IMR-90 (cell line): ENCODE measurements around the gene MYO9A. TPM values are rescaled to one million over a fixed set of nuclear protein-coding genes. Genes with fewer than 3 reads are reported as not detected.

ENCODE experiments used
- ATAC-seq: fragments of 200-7000 bp; cut with Tn5 transposase; 2 replicates; pipeline ENCODE4 v1.9.1; 2020; ENCODE audit warnings: low read depth, mild to moderate bottlenecking, moderate library complexity
- BruUV-seq: library from RNA; stranded (reverse); fragments of 400-500 nt; replicated peaks from 2 replicates; lab custom pipeline; 2021; lab: Mats Ljungman, UMichigan
- CTCF ChIA-PET: fragments of 300-600 bp; formaldehyde crosslinking; extraction: SDS; loops from one replicate; lab custom pipeline; 2021; ENCODE audit warnings: antibody characterized with exemption; lab: Yijun Ruan, JAX
- POLR2A ChIA-PET: fragments of 300-600 bp; sonication (Branson Sonifier 250); formaldehyde crosslinking; loops from one replicate; lab custom pipeline; 2022; ENCODE audit warnings: antibody characterized with exemption; ENCODE audit not compliant: unreplicated experiment; lab: Charles Lee
- DNase-seq: peaks from one replicate; pipeline ENCODE4 v3.0.0; 2013
- H2AFZ ChIP-seq: replicated peaks from 2 replicates; pipeline ENCODE3; 2013; ENCODE audit warnings: low read length, mild to moderate bottlenecking; ENCODE audit not compliant: poor library complexity
- H2AK5ac ChIP-seq: 2 replicates; pipeline ENCODE4 v1.6.1; 2013; ENCODE audit warnings: low read depth, low read length, inconsistent platforms
- H2AK9ac ChIP-seq: replicated peaks from 2 replicates; pipeline ENCODE3; 2013; ENCODE audit warnings: mild to moderate bottlenecking, low read depth, low read length, moderate library complexity; ENCODE audit not compliant: poor library complexity
- H2BK120ac ChIP-seq: 2 replicates; pipeline ENCODE4 v1.6.1; 2013; ENCODE audit warnings: low read depth, low read length, inconsistent platforms
- H2BK15ac ChIP-seq: 3 replicates; pipeline ENCODE4 v1.6.1; 2013; ENCODE audit warnings: low read depth, low read length, inconsistent platforms
- H2BK20ac ChIP-seq: 2 replicates; pipeline ENCODE4 v1.6.1; 2013; ENCODE audit warnings: low read depth, mild to moderate bottlenecking, inconsistent platforms, low read length, moderate library complexity
- H2BK5ac ChIP-seq: 2 replicates; pipeline ENCODE4 v1.6.1; 2013; ENCODE audit warnings: mild to moderate bottlenecking, low read depth, low read length, inconsistent platforms; ENCODE audit not compliant: poor library complexity, severe bottlenecking
- H3K14ac ChIP-seq: replicated peaks from 2 replicates; pipeline ENCODE4 v1.6.1; 2013; ENCODE audit warnings: low read depth, low read length, inconsistent platforms
- H3K18ac ChIP-seq: 2 replicates; pipeline ENCODE4 v1.6.1; 2013; ENCODE audit warnings: low read depth, low read length, control low read depth
- H3K23ac ChIP-seq: 2 replicates; pipeline ENCODE4 v1.6.1; 2013; ENCODE audit warnings: low read depth, low read length, inconsistent platforms
- H3K27ac ChIP-seq: 2 replicates; pipeline ENCODE4 v1.5.1; 2013; ENCODE audit warnings: mild to moderate bottlenecking, control low read depth, low read length; ENCODE audit not compliant: insufficient read depth
- H3K27me3 ChIP-seq: 2 replicates; pipeline ENCODE4 v1.6.1; 2013; ENCODE audit warnings: low read length; ENCODE audit not compliant: control insufficient read depth, insufficient read depth
- H3K36me3 ChIP-seq: 2 replicates; pipeline ENCODE4 v1.6.1; 2013; ENCODE audit warnings: low read length, mixed read lengths; ENCODE audit not compliant: control insufficient read depth, insufficient read depth
- H3K4ac ChIP-seq: 2 replicates; pipeline ENCODE4 v1.6.1; 2013; ENCODE audit warnings: low read depth, low read length, inconsistent platforms
- H3K4me1 ChIP-seq: 2 replicates; pipeline ENCODE4 v1.6.1; 2013; ENCODE audit warnings: low read length, mixed read lengths; ENCODE audit not compliant: control insufficient read depth, insufficient read depth
- H3K4me2 ChIP-seq: 2 replicates; pipeline ENCODE4 v1.6.1; 2013; ENCODE audit warnings: low read depth, mild to moderate bottlenecking, control low read depth, low read length, moderate library complexity
- H3K4me3 ChIP-seq: 2 replicates; pipeline ENCODE4 v1.5.1; 2013; ENCODE audit warnings: low read depth, mild to moderate bottlenecking, control low read depth, low read length, moderate library complexity; ENCODE audit not compliant: insufficient read depth
- H3K56ac ChIP-seq: 2 replicates; pipeline ENCODE4 v1.6.1; 2013; ENCODE audit warnings: low read length, inconsistent platforms; ENCODE audit not compliant: insufficient read depth; ENCODE audit errors: extremely low read depth
- H3K79me1 ChIP-seq, 2 experiments: 2 replicates each; pipeline ENCODE4 v1.6.1; 2013; ENCODE audit warnings: low read length in 2 of 2, inconsistent platforms in 1 of 2, low read depth in 1 of 2
- H3K9ac ChIP-seq: 2 replicates; pipeline ENCODE4 v1.6.1; 2013; ENCODE audit warnings: low read depth, low read length, control low read depth
- H3K9me1 ChIP-seq: 2 replicates; pipeline ENCODE4 v1.6.1; 2013; ENCODE audit warnings: low read length, inconsistent platforms; ENCODE audit not compliant: insufficient read depth
- H3K9me3 ChIP-seq: 2 replicates; pipeline ENCODE4 v1.6.1; 2013; ENCODE audit warnings: low read length; ENCODE audit not compliant: control insufficient read depth, insufficient read depth
- H4K20me1 ChIP-seq: 2 replicates; pipeline ENCODE4 v1.6.1; 2013; ENCODE audit warnings: low read length, inconsistent platforms; ENCODE audit not compliant: insufficient read depth
- H4K5ac ChIP-seq: 2 replicates; pipeline ENCODE4 v1.6.1; 2013; ENCODE audit warnings: mild to moderate bottlenecking, low read depth, low read length, control low read depth
- H4K8ac ChIP-seq, 2 experiments: 2 replicates each; pipeline ENCODE4 v1.6.1; 2013; ENCODE audit warnings: low read depth in 2 of 2, low read length in 2 of 2, control low read depth in 1 of 2, inconsistent platforms in 1 of 2
- H4K91ac ChIP-seq: 2 replicates; pipeline ENCODE4 v1.6.1; 2013; ENCODE audit warnings: low read depth, low read length, inconsistent platforms; ENCODE audit not compliant: insufficient read depth
- BHLHE40 ChIP-seq: fragments of 150-350 bp; IDR thresholded peaks from 2 replicates; pipeline ENCODE4 v1.6.1; 2016; ENCODE audit warnings: mild to moderate bottlenecking, low read depth, low read length
- CEBPB ChIP-seq: IDR thresholded peaks from 2 replicates; pipeline ENCODE4 v1.6.1; 2012; ENCODE audit warnings: low read depth, low read length, improper control_type of control experiment
- CHD1 ChIP-seq: IDR thresholded peaks from 2 replicates; pipeline ENCODE4 v1.6.1; 2012; ENCODE audit warnings: low read depth, low read length, improper control_type of control experiment
- FOS ChIP-seq: fragments of 150-350 bp; IDR thresholded peaks from 2 replicates; pipeline ENCODE4 v1.6.1; 2016; ENCODE audit warnings: low read depth, low read length
- MAFK ChIP-seq: IDR thresholded peaks from 2 replicates; pipeline ENCODE4 v1.6.1; 2012; ENCODE audit warnings: low read depth, low read length, improper control_type of control experiment
- MAZ ChIP-seq: IDR thresholded peaks from 2 replicates; pipeline ENCODE4 v1.6.1; 2012; ENCODE audit warnings: low read depth, mild to moderate bottlenecking, low read length, improper control_type of control experiment, moderate library complexity, borderline replicate concordance
- MXI1 ChIP-seq: IDR thresholded peaks from 2 replicates; pipeline ENCODE4 v1.6.1; 2012; ENCODE audit warnings: low read depth, mild to moderate bottlenecking, low read length, moderate library complexity, borderline replicate concordance
- NFE2L2 ChIP-seq: fragments of 150-350 bp; IDR thresholded peaks from 2 replicates; pipeline ENCODE4 v1.6.1; 2016; ENCODE audit warnings: low read depth, mild to moderate bottlenecking, low read length
- POLR2A ChIP-seq: IDR thresholded peaks from 2 replicates; pipeline ENCODE4 v1.6.1; 2012; ENCODE audit warnings: mild to moderate bottlenecking, low read depth, low read length
- RAD21 ChIP-seq: IDR thresholded peaks from 2 replicates; pipeline ENCODE4 v1.6.1; 2012; ENCODE audit warnings: low read length, improper control_type of control experiment
- RCOR1 ChIP-seq: IDR thresholded peaks from 2 replicates; pipeline ENCODE4 v1.6.1; 2012; ENCODE audit warnings: mild to moderate bottlenecking, low read length, improper control_type of control experiment; ENCODE audit not compliant: insufficient replicate concordance
- RFX5 ChIP-seq: IDR thresholded peaks from 2 replicates; pipeline ENCODE4 v1.8.0; 2012; ENCODE audit warnings: low read depth, mild to moderate bottlenecking, low read length, moderate library complexity
- WGBS, 2 experiments: methylation state at CpG; one replicate each; pipeline versions ENCODE4 v1.1.5 to v1.1.7; 2013; ENCODE audit warnings: missing lambda C conversion rate in 2 of 2; ENCODE audit not compliant: insufficient read length in 1 of 2; ENCODE audit errors: extremely low coverage in 2 of 2; 5-methylcytosine and 5-hydroxymethylcytosine counted together
- dilution Hi-C: fragments of 300-500 bp; cut with HindIII; formaldehyde crosslinking; loops from one replicate; pipeline ENCODE4 v1.14.3; 2018; ENCODE audit warnings: low sequenced_read_pairs; ENCODE audit not compliant: unreplicated experiment
- in situ Hi-C: fragments of 300-500 bp; cut with MboI; formaldehyde crosslinking; loops from 3 replicates; pipeline ENCODE4 v1.14.3; 2019; ENCODE audit warnings: low sequenced_read_pairs, inconsistent platforms, mixed read lengths
- intact Hi-C: fragments of 100-400 bp; cut with micrococcal nuclease; formaldehyde crosslinking; loops from 2 replicates; pipeline ENCODE4 v1.10.0; 2022
- polyA plus RNA-seq, 3 experiments: library from polyadenylated mRNA; depleted of rRNA; stranded (reverse); fragments of >200 nt; gene quantifications; 2 replicates each; pipeline ENCODE4 v1.2.3, GENCODE V29; 2012; ENCODE audit warnings: low replicate concordance in 1 of 3
- total RNA-seq: library from RNA; depleted of rRNA; stranded (reverse); fragments of >200 nt; gene quantifications from 2 replicates; pipeline ENCODE4 v1.2.3, GENCODE V29; 2012
- TF ChIP-seq, protein P1 (sequence below): fragments of 150-350 bp; IDR thresholded peaks from 2 replicates; pipeline ENCODE4 v1.6.1; 2017; ENCODE audit warnings: mild to moderate bottlenecking, antibody characterized with exemption, low read length, low read depth
- TF ChIP-seq, protein P2 (sequence below): fragments of 150-350 bp; IDR thresholded peaks from 2 replicates; pipeline ENCODE4 v1.6.1; 2016; ENCODE audit warnings: low read depth, mild to moderate bottlenecking, low read length, moderate library complexity, borderline replicate concordance

Gene MYO9A
- total and polyA plus RNA-seq, 2 of the 4 experiments (the other 2 are of a cell fraction): 6.0 to 49.5 TPM

DNA sequence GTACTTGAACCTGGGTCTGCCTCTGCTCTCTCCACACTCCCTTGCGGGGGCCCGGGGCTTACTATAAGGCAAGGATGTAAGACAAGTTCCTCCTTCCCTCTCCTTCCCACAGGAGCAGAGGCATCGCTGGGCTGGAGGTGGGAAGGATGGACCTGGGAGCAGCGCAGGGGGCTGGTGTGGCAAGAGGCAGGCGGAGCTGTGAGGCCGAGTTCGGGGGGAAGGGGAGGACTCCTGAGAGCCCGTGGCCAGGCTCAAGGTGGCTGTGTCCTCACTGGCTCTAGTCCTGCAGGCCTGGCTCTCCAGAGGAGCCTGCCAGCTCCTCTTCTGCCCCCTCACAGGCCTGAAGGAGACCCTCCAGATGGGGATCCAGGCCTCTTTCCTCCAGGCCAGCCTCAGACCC, 308.6 kb downstream of the MYO9A start:
- no peak for TF ChIP-seq RFX5
- no peak for TF ChIP-seq RAD21
- TF ChIP-seq NFE2L2: no peak
- TF ChIP-seq, protein P1, sequence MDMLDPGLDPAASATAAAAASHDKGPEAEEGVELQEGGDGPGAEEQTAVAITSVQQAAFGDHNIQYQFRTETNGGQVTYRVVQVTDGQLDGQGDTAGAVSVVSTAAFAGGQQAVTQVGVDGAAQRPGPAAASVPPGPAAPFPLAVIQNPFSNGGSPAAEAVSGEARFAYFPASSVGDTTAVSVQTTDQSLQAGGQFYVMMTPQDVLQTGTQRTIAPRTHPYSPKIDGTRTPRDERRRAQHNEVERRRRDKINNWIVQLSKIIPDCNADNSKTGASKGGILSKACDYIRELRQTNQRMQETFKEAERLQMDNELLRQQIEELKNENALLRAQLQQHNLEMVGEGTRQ: no peak
- TF ChIP-seq CEBPB: no peak
- TF ChIP-seq, protein P2, sequence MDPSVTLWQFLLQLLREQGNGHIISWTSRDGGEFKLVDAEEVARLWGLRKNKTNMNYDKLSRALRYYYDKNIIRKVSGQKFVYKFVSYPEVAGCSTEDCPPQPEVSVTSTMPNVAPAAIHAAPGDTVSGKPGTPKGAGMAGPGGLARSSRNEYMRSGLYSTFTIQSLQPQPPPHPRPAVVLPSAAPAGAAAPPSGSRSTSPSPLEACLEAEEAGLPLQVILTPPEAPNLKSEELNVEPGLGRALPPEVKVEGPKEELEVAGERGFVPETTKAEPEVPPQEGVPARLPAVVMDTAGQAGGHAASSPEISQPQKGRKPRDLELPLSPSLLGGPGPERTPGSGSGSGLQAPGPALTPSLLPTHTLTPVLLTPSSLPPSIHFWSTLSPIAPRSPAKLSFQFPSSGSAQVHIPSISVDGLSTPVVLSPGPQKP: no peak
- TF ChIP-seq MAZ: no peak
- TF ChIP-seq POLR2A: no peak
- no peak for TF ChIP-seq MXI1
- no peak for TF ChIP-seq CHD1
- no peak for TF ChIP-seq RCOR1
- TF ChIP-seq BHLHE40: no peak
- TF ChIP-seq MAFK: no peak
- TF ChIP-seq FOS: no peak
- no peak overlapping the region for H3K4ac ChIP-seq
- H4K91ac ChIP-seq: no peak overlapping the region
- H2BK15ac ChIP-seq: no peak overlapping the region
- H3K56ac ChIP-seq: no peak overlapping the region
- H3K9me3 ChIP-seq: no peaks in the 10 kb centered on the region
- H2AK5ac ChIP-seq: no peak overlapping the region
- ChIA-PET CTCF (no interaction called here), POLR2A (no interaction called here)
- dilution Hi-C loops (no loop called here), intact Hi-C loops (loop anchor here (10.0 kb wide), 1 partner anchor 915 kb away; the partner anchor contains the start of genes LRRC49 and THAP10), in situ Hi-C loops (loop anchor here (5.0 to 10.0 kb wide), 3 partner anchors 362 to 835 kb away; no protein-coding TSS in a partner anchor)
- H3K9me1 ChIP-seq: peaks cover 5% of the 10 kb centered on the region; the same call in 1 of the 2 replicates
- no peak overlapping the region for H3K9ac ChIP-seq
- no peak overlapping the region for H3K27ac ChIP-seq
- H3K36me3 ChIP-seq: no peaks in the 10 kb centered on the region
- ATAC-seq (no peak), DNase-seq (no peak)
- BruUV-seq: no TSS peak
- H3K4me1 ChIP-seq: peaks cover 15% of the 10 kb centered on the region
- no peaks in the 10 kb centered on the region for H3K27me3 ChIP-seq
- no peak overlapping the region for H3K18ac ChIP-seq
- no peak overlapping the region for H3K4me3 ChIP-seq
- no peak overlapping the region for H2AK9ac ChIP-seq
- no peak overlapping the region for H4K5ac ChIP-seq
- H4K20me1 ChIP-seq: no peaks in the 10 kb centered on the region
- H2AFZ ChIP-seq: no peak overlapping the region
- no peak overlapping the region for H2BK20ac ChIP-seq
- H3K23ac ChIP-seq: no peak overlapping the region
- WGBS, 2 experiments: no CpG with 5 or more reads among the region's 8 CpGs
- no peak overlapping the region for H2BK5ac ChIP-seq
- no peak overlapping the region for H3K4me2 ChIP-seq
- H3K14ac ChIP-seq: no peak overlapping the region; the same call in 1 of the 2 replicates
- H2BK120ac ChIP-seq: no peak overlapping the region
- no peaks in the 10 kb centered on the region for H3K79me1 ChIP-seq
- H4K8ac ChIP-seq: no peak overlapping the region
